ENCODE results near the gene AP2B1.

AP2B1 gene

DNA sequence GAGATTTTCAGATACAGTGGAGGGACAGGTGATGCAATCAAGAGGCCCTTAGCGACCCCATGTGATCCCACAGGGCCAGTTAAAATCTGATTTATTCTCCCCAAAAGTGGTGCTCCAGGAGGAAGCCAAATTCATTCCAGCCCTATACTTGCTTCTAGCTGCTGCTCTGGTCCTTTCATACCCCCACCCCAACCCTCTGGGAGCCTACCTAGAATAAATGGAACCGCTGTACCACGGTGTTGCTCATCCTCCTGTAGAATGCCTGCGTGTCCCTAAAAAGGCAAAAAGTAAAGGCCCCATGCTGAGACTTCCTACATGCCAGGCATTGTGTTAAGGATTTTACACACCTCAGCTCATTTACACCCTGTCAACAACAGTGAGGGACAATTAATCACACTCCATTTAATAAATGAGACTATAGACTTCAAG lies 142.3 kb downstream of the AP2B1 start:
- no peak overlapping the region for H3K9ac ChIP-seq (ENCODE audit: low read length)
- H3K27ac ChIP-seq (ENCODE audit: low read depth, low read length) = no peak overlapping the region
- no peaks in the 10 kb centered on the region for H4K20me1 ChIP-seq (ENCODE audit: low read depth, low read length)
- no peaks in the 10 kb centered on the region for H3K36me3 ChIP-seq (ENCODE audit: low read length)
- H3K27me3 ChIP-seq (ENCODE audit: low read length) = no peaks in the 10 kb centered on the region
- H2AFZ ChIP-seq (ENCODE audit: low read depth, low read length, severe bottlenecking) = no peak overlapping the region
- no peaks in the 10 kb centered on the region for H3K9me2 ChIP-seq (replicated peaks; ENCODE audit: insufficient read depth, low read length)
- no peaks in the 10 kb centered on the region for H3K79me2 ChIP-seq (ENCODE audit: insufficient read depth, low read length)
- no peak for TF ChIP-seq EZH2phosphoT487 (conservative IDR thresholded peaks at IDR 0.05; ENCODE audit: low read length)
- TF ChIP-seq, protein P1, sequence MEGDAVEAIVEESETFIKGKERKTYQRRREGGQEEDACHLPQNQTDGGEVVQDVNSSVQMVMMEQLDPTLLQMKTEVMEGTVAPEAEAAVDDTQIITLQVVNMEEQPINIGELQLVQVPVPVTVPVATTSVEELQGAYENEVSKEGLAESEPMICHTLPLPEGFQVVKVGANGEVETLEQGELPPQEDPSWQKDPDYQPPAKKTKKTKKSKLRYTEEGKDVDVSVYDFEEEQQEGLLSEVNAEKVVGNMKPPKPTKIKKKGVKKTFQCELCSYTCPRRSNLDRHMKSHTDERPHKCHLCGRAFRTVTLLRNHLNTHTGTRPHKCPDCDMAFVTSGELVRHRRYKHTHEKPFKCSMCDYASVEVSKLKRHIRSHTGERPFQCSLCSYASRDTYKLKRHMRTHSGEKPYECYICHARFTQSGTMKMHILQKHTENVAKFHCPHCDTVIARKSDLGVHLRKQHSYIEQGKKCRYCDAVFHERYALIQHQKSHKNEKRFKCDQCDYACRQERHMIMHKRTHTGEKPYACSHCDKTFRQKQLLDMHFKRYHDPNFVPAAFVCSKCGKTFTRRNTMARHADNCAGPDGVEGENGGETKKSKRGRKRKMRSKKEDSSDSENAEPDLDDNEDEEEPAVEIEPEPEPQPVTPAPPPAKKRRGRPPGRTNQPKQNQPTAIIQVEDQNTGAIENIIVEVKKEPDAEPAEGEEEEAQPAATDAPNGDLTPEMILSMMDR (IDR thresholded peaks at IDR 0.05; ENCODE audit: insufficient read depth, low read length, poor library complexity, severe bottlenecking) = no peak
- H3K4me3 ChIP-seq (ENCODE audit: insufficient read depth, low read length, poor library complexity, severe bottlenecking) = no peak overlapping the region
- H3F3A ChIP-seq (ENCODE audit: insufficient read depth) = no peaks in the 10 kb centered on the region
- H3K9me3 ChIP-seq (ENCODE audit: insufficient read depth, low read length) = no peaks in the 10 kb centered on the region
- no peak overlapping the region for H3K4me2 ChIP-seq (ENCODE audit: low read depth, low read length, poor library complexity, severe bottlenecking)

DNA sequence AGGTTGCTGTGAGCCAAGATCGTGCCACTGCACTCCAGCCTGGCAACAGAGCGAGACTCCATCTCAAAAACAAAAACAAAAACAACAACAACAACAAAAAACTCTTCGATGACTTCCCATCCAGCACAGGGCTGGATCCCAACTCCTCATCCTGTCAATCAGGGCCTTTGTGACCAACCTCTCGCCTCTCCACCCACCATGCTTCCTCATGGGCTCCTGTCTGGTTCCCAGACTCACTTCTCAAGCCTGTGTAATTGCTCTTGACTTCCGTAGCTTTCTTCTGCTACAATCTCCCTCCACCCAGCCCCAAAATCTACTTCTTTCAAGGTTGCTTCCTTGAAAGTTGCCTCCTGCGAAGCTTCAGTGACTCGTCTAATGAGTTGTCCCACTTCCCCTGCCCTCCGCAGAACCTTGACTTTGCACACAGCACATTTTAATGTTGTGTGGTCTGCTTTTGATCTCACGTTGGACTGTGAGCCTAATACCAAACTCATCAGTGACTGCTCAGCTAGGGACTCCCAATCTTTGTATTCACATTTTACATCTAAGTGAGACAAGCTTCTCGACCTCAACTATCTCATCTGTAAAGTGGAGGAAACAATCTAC lies 143.4 kb downstream of the AP2B1 start:
- Histone ChIP-seq H3K9ac (ENCODE audit: low read length) (no peak overlapping the region), H3K4me2 (ENCODE audit: low read depth, low read length, poor library complexity, severe bottlenecking) (no peak overlapping the region), H2AFZ (ENCODE audit: low read depth, low read length, severe bottlenecking) (no peak overlapping the region), H3K9me3 (ENCODE audit: insufficient read depth, low read length) (no peaks in the 10 kb centered on the region), H3K4me3 (ENCODE audit: insufficient read depth, low read length, poor library complexity, severe bottlenecking) (no peak overlapping the region), H3K36me3 (ENCODE audit: low read length) (no peaks in the 10 kb centered on the region), H3F3A (ENCODE audit: insufficient read depth) (no peaks in the 10 kb centered on the region), H3K79me2 (ENCODE audit: insufficient read depth, low read length) (no peaks in the 10 kb centered on the region), H3K27me3 (ENCODE audit: low read length) (no peaks in the 10 kb centered on the region), H4K20me1 (ENCODE audit: low read depth, low read length) (no peaks in the 10 kb centered on the region), H3K9me2 (replicated peaks; ENCODE audit: insufficient read depth, low read length) (no peaks in the 10 kb centered on the region), H3K27ac (ENCODE audit: low read depth, low read length) (no peak overlapping the region)
- no peak for TF ChIP-seq EZH2phosphoT487 (conservative IDR thresholded peaks at IDR 0.05; ENCODE audit: low read length)

DNA sequence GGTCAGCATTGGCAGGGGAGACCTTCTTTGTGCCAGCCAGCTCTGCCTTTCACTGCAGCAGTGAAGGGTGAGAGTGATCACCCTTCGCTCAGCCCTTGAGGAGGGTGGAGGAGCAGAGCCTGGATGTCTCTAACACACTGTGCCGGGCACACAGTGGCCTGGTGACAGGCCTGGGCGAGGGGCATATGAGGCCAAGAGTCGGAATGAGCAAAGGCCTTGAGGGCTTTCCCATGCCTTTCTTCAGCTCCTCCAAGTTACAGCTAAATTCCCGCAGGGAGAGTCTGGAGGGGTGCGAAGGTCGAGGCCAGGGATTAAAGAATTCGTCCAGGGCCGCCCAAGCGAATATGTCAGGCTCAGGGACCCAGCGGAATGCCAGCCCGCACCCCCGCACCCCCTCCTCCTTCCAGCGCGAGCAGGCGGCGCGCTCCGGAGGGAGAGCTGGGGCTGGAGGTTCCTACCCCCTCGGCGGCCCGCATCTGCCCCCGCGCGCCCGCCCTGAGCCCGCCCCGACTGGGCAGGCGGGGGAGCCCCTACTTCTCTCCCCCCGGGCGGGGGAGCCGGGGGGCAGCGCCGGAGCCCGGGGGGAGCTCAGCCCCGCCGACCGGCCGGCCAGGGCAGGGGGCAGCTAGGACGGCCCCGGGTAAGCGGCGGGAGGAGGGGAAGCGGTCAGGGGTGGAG lies 144.3 kb downstream of the AP2B1 start, which contains the start of gene RASL10B:
TSS of gene RASL10B (plus strand) at position 401 of the 678 bp plus-strand sequence. CDS start 3,546 bp downstream, outside the sequence.
- no peaks in the 10 kb centered on the region for H4K20me1 ChIP-seq (ENCODE audit: low read depth, low read length)
- TF ChIP-seq, protein P1 (IDR thresholded peaks at IDR 0.05; ENCODE audit: insufficient read depth, low read length, poor library complexity, severe bottlenecking) = no peak
- TF ChIP-seq EZH2phosphoT487 (conservative IDR thresholded peaks at IDR 0.05; ENCODE audit: low read length) = no peak
- no peaks in the 10 kb centered on the region for H3K9me2 ChIP-seq (replicated peaks; ENCODE audit: insufficient read depth, low read length)
- H3K27ac ChIP-seq (ENCODE audit: low read depth, low read length) = no peak within 1 kb of the TSS
- peak within 1 kb of the TSS; percentile 45 for H3K4me2 ChIP-seq (ENCODE audit: low read depth, low read length, poor library complexity, severe bottlenecking)
- H3K36me3 ChIP-seq (ENCODE audit: low read length) = no peaks in the 10 kb centered on the region
- H3K79me2 ChIP-seq (ENCODE audit: insufficient read depth, low read length) = no peaks in the 10 kb centered on the region
- H2AFZ ChIP-seq (ENCODE audit: low read depth, low read length, severe bottlenecking) = peak within 1 kb of the TSS; percentile 1
- H3K4me3 ChIP-seq (ENCODE audit: insufficient read depth, low read length, poor library complexity, severe bottlenecking) = peak within 1 kb of the TSS; percentile 54
- peak within 1 kb of the TSS; percentile 44 for H3K9ac ChIP-seq (ENCODE audit: low read length)
- H3K9me3 ChIP-seq (ENCODE audit: insufficient read depth, low read length) = no peaks in the 10 kb centered on the region
- no peaks in the 10 kb centered on the region for H3F3A ChIP-seq (ENCODE audit: insufficient read depth)
- H3K27me3 ChIP-seq (ENCODE audit: low read length) = no peaks in the 10 kb centered on the region

Measured in SU-DHL-6 (cell line).